HEK293T (cell line): ENCODE measurements around the gene TCF21.

Experiments
- ARNT ChIP-seq: fragments of 450-650 bp; IDR thresholded peaks from 2 replicates; pipeline ENCODE4 v1.6.1; 2017; ENCODE audit warnings: mild to moderate bottlenecking
- BHLHE40 ChIP-seq: fragments of 450-650 bp; IDR thresholded peaks from 2 replicates; pipeline ENCODE4 v1.6.1; 2016; ENCODE audit warnings: mild to moderate bottlenecking, moderate library complexity, borderline replicate concordance
- ELF4 ChIP-seq: fragments of 450-650 bp; IDR thresholded peaks from 2 replicates; pipeline ENCODE4 v1.6.1; 2017; ENCODE audit warnings: antibody characterized with exemption
- FOXA1 ChIP-seq: fragments of 450-650 bp; IDR thresholded peaks from 2 replicates; pipeline ENCODE4 v1.6.1; 2016; ENCODE audit warnings: mild to moderate bottlenecking
- FOXK2 ChIP-seq: fragments of 450-650 bp; IDR thresholded peaks from 2 replicates; pipeline ENCODE4 v1.6.1; 2016; ENCODE audit warnings: mild to moderate bottlenecking
- FOXM1 ChIP-seq: fragments of 450-650 bp; IDR thresholded peaks from 2 replicates; pipeline ENCODE4 v1.6.1; 2017; ENCODE audit warnings: mild to moderate bottlenecking, borderline replicate concordance
- HDGF ChIP-seq: fragments of 450-650 bp; IDR thresholded peaks from 2 replicates; pipeline ENCODE4 v1.6.1; 2017; ENCODE audit warnings: antibody characterized with exemption, borderline replicate concordance
- L3MBTL2 ChIP-seq: fragments of 450-650 bp; conservative IDR thresholded peaks from 2 replicates; pipeline ENCODE4 v1.6.1; 2016; ENCODE audit warnings: mild to moderate bottlenecking
- LEF1 ChIP-seq: fragments of 450-650 bp; IDR thresholded peaks from 2 replicates; pipeline ENCODE4 v1.6.1; 2017; ENCODE audit warnings: mild to moderate bottlenecking, borderline replicate concordance
- NFRKB ChIP-seq: fragments of 450-650 bp; IDR thresholded peaks from 2 replicates; pipeline ENCODE4 v1.6.1; 2016; ENCODE audit warnings: mild to moderate bottlenecking, moderate library complexity
- SP1 ChIP-seq: fragments of 450-650 bp; IDR thresholded peaks from 2 replicates; pipeline ENCODE4 v1.6.1; 2017
- TARDBP ChIP-seq: fragments of 450-650 bp; IDR thresholded peaks from 2 replicates; pipeline ENCODE4 v1.6.1; 2016
- ZNF384 ChIP-seq: fragments of 450-650 bp; IDR thresholded peaks from 2 replicates; pipeline ENCODE4 v1.6.1; 2016

DNA sequence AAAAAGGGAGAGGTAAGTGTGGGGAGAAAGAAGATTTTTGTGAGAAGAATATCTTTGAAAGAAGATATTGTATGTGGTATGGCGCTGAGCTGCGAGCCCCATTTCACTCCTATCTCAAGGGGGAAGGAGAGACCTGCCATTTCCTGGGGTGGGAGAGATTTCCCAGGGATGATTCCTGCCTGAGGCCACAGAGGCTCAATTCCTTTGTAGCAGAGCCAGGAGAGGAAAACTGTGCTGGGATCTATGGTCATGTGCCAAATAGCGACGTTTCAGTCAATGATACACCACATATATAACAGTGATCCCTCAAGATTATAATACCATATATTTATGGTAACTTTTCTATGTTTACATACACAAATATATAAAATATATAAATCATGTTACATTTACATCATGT, 28.9 kb downstream of the TCF21 start:
- TF ChIP-seq FOXK2 (no peak), ZNF384 (no peak), SP1 (no peak), HDGF (no peak), BHLHE40 (no peak), ARNT (no peak), FOXA1 (no peak), NFRKB (no peak), FOXM1 (no peak), ELF4 (no peak), TARDBP (no peak), LEF1 (no peak), L3MBTL2 (no peak)
